Measurements from ENCODE around the gene BZW2.

- TF ChIP-seq EZH2phosphoT487 (IDR thresholded peaks at IDR 0.05; ENCODE audit: insufficient read depth, low read depth) (no peak), EZH2 (IDR thresholded peaks at IDR 0.05; ENCODE audit: insufficient read depth, poor library complexity, severe bottlenecking) (no peak)
These were observed 64.7 kb downstream of the BZW2 start for GRCh38 chr7:16710651-16711050.
